ENCODE measurements around the gene ABI3BP. TPM values are rescaled to one million over a fixed set of nuclear protein-coding genes. Genes with fewer than 3 reads are reported as not detected.
"Not testable (repeated sequence)": the region's sequence is repeated elsewhere in the genome, so short reads cannot be mapped to it uniquely, and the experiment has no call there.

The ABI3BP gene
- total RNA-seq, 6 donors from 2014 or later, result 46.1 to 130 (median 101) TPM

DNA sequence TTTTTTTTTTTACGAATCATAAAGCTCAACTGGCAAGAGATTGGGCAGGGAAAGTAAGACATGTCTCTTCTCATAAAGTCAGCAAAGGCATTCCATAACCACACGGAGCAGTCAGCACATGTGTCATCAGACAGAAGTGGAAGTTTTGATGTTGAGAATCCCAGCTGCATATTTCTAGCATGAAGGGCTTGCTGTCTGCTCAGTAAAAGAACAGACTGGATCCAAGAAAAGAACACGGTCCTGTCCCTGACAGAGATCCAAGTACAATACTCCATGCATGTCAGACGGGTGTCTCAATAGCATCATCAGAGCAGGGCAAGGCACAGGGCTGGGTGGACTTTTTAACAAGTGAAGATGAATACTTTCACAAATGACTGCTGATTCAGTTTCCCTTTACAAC is 38.2 kb downstream of the ABI3BP start:
- ATAC-seq (ENCODE audit: low FRiP score in 2 of 2), result peak; percentile 84 to 94
- TF ChIP-seq POLR2AphosphoS5 (IDR thresholded peaks at IDR 0.05) (peak in 1 of 2 donors; percentile 54), POLR2A (IDR thresholded peaks at IDR 0.05) (no peak)
- DNase-seq, result no peak
- H3K27me3 ChIP-seq, result no peaks in the 10 kb centered on the region
- H3K27ac ChIP-seq, result peak overlapping the region in 2 of 4 donors; percentile 36 to 48
- no peaks in the 10 kb centered on the region for H3K36me3 ChIP-seq
- H3K4me3 ChIP-seq, result no peak overlapping the region
- peaks cover 0 to 3% (median 0%) of the 10 kb centered on the region in 4 donors for H3K4me1 ChIP-seq
- 45 to 55% methylated on average over 4 of the region's 4 CpGs for WGBS, 2 donors
- peaks cover 0 to 5% (median 2%) of the 10 kb centered on the region in 4 donors for H3K9me3 ChIP-seq

DNA sequence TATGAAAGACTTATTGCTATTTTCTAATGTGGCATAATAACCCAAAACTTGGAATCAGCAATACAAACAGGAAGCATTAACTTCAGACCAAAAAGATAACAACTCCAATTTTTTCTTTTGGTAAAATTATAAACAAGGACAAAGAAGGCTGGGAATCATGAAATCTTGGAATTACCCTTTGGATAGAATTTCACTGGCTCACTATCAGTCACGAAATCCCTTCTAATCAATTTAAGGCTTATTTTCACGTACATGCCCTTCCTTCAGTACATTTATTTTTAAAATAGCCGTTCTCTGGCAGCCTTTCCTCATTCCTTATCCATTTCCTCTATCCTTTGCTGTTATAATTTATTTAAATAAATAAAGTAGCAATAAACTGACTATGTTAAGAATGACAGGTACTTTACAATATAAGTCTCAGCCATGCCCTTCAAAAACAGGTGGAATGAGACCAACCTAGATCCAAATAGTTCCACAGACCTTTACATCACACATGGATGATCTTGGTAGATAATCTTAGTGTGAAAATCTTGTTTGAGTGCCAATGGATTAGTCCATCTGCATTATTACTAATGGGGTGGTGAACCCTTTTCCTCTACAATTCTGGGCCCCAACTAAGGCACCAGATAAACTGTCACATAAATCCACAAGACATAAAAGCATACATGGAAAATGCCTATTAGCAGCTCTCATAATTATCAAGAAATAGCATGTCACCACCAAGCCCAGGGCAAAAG is 38.9 kb downstream of the ABI3BP start:
- Histone ChIP-seq H3K4me1 (peaks cover 0 to 3% (median 0%) of the 10 kb centered on the region in 4 donors), H3K9me3 (no peaks in the 10 kb centered on the region), H3K4me3 (no peak overlapping the region), H3K27ac (peak overlapping the region; percentile 24 to 51 (median 42)), H3K36me3 (no peaks in the 10 kb centered on the region), H3K27me3 (no peaks in the 10 kb centered on the region)
- WGBS, 2 donors, result 52 to 59% methylated on average over 3 of the region's 3 CpGs
- TF ChIP-seq, protein P1, sequence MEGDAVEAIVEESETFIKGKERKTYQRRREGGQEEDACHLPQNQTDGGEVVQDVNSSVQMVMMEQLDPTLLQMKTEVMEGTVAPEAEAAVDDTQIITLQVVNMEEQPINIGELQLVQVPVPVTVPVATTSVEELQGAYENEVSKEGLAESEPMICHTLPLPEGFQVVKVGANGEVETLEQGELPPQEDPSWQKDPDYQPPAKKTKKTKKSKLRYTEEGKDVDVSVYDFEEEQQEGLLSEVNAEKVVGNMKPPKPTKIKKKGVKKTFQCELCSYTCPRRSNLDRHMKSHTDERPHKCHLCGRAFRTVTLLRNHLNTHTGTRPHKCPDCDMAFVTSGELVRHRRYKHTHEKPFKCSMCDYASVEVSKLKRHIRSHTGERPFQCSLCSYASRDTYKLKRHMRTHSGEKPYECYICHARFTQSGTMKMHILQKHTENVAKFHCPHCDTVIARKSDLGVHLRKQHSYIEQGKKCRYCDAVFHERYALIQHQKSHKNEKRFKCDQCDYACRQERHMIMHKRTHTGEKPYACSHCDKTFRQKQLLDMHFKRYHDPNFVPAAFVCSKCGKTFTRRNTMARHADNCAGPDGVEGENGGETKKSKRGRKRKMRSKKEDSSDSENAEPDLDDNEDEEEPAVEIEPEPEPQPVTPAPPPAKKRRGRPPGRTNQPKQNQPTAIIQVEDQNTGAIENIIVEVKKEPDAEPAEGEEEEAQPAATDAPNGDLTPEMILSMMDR (IDR thresholded peaks at IDR 0.05), result no peak
- TF ChIP-seq EP300 (IDR thresholded peaks at IDR 0.05), result no peak
- TF ChIP-seq POLR2AphosphoS5 (IDR thresholded peaks at IDR 0.05), result no peak
- no peak for TF ChIP-seq POLR2A (IDR thresholded peaks at IDR 0.05)
- DNase-seq (no peak), ATAC-seq (ENCODE audit: low FRiP score in 2 of 2) (no peak)

DNA sequence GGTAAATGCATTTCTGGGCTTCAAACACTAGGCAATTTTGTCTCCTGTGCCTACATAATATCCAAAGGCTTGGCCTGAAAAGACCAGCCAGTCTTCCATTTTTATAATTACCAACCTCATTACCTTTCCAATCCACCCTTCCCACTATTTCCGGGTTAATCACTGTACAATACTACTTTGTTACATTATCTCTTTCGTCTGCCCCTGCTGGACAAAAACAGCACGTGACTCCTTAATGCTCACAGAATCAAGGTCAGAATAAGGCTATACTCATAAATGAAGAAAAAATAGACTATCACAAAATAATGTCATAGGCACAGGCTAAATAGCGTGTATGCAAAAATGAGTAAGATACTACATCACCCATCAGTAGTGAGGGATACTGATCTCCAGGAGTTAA is 40.1 kb downstream of the ABI3BP start:
- peak overlapping the region in 1 of 4 donors; percentile 36 for H3K27ac ChIP-seq
- no peak for ATAC-seq (ENCODE audit: low FRiP score in 2 of 2)
- no peak for TF ChIP-seq POLR2A (IDR thresholded peaks at IDR 0.05)
- TF ChIP-seq POLR2AphosphoS5 (IDR thresholded peaks at IDR 0.05), result no peak
- TF ChIP-seq, protein P1 (IDR thresholded peaks at IDR 0.05), result no peak
- no peak for TF ChIP-seq EP300 (IDR thresholded peaks at IDR 0.05)
- H3K36me3 ChIP-seq, result no peaks in the 10 kb centered on the region
- no peaks in the 10 kb centered on the region for H3K27me3 ChIP-seq
- WGBS, 2 donors, result 76 to 79% methylated on average over 4 of the region's 4 CpGs
- H3K4me1 ChIP-seq, result peaks cover 0 to 3% (median 0%) of the 10 kb centered on the region in 4 donors
- no peak for DNase-seq
- H3K9me3 ChIP-seq, result no peaks in the 10 kb centered on the region
- no peak overlapping the region for H3K4me3 ChIP-seq

DNA sequence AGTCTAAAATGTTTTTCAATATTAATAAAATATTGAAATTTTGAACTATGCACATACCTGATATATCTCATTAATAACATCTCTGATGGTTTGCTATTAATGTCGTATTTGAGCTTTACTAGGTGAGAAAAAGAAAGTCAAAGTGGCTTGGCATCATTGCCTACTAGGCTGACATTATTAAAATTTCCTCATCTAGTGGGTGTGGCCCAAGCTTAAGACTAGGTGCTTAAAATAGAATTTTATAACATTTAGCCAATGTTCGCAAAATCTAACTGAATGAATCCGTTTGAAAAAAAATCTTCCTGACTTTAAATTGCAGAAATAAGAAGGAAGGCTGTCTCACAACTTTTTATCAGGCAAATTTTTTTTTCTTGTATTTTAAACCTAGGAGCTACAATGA is 46.1 kb downstream of the ABI3BP start:
- WGBS, 2 donors, result 71 to 84% methylated on average over 3 of the region's 3 CpGs
- ATAC-seq (ENCODE audit: low FRiP score in 2 of 2) (peak in 1 of 2 donors; percentile 55), DNase-seq (no peak)
- Histone ChIP-seq H3K4me1 (no peaks in the 10 kb centered on the region), H3K36me3 (no peaks in the 10 kb centered on the region), H3K27ac (no peak overlapping the region), H3K9me3 (no peaks in the 10 kb centered on the region), H3K4me3 (no peak overlapping the region), H3K27me3 (no peaks in the 10 kb centered on the region)
- TF ChIP-seq EP300 (IDR thresholded peaks at IDR 0.05) (no peak), POLR2AphosphoS5 (IDR thresholded peaks at IDR 0.05) (no peak)

DNA sequence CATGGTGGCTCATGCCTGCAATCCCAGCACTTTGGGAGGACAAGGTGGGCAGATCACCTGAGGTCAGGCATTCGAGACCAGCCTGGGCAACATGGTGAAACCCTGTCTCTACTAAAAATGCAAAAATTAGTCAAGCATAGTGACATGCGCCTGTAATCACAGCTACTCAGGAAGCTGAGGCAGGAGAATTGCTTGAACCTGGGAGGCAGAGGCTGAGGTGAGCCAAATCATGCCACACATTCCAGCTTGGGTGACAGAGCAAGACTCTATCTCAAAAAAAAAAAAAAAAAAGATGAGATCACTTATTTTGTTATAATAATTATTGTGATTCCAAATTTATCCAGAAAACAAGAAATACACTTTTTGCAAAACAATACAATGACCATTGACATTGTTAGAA is 47.1 kb downstream of the ABI3BP start:
- H3K36me3 ChIP-seq; H3K27ac ChIP-seq; H3K4me3 ChIP-seq; ATAC-seq (ENCODE audit: low FRiP score in 2 of 2); DNase-seq; H3K4me1 ChIP-seq; H3K27me3 ChIP-seq; H3K9me3 ChIP-seq: not testable (repeated sequence)
- 85 to 97% methylated on average over 2 of the region's 2 CpGs for WGBS, 2 donors

DNA sequence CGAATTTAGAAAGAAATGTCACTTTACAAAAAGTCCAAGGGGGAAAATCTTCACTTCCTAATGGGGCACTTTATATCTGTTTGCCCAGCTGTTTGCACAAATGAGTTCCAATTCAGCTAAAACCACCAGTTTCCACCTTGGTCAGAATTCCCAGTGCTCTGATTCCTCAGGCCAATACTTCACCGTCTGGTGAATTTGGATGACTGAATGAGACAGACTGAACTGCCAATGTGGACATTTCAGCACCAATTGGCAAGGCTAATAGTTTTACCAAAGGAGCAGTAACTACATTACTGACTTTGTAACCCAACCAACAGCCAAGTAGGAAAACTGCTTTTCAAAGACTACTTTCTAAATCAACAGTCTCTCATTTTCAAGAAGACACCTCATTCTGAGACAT is 51.8 kb downstream of the ABI3BP start:
- no peak for ATAC-seq (ENCODE audit: low FRiP score in 2 of 2)
- DNase-seq, result no peak
- H3K4me1 ChIP-seq, result no peaks in the 10 kb centered on the region
- no peaks in the 10 kb centered on the region for H3K27me3 ChIP-seq
- no peaks in the 10 kb centered on the region for H3K9me3 ChIP-seq
- no peaks in the 10 kb centered on the region for H3K36me3 ChIP-seq
- WGBS, 2 donors, result 85 to 91% methylated on average over 2 of the region's 2 CpGs
- no peak for TF ChIP-seq POLR2AphosphoS5 (IDR thresholded peaks at IDR 0.05)
- no peak for TF ChIP-seq POLR2A (IDR thresholded peaks at IDR 0.05)
- no peak for TF ChIP-seq EP300 (IDR thresholded peaks at IDR 0.05)
- TF ChIP-seq, protein P1 (IDR thresholded peaks at IDR 0.05), result no peak
- no peak overlapping the region for H3K4me3 ChIP-seq
- H3K27ac ChIP-seq, result no peak overlapping the region

Measured in upper lobe of left lung (tissue), 6 donors.